Activated CD8-positive, alpha-beta memory T cell treated with anti-CD3 and anti-CD28 coated beads, Interleukin-2, amount 50 U/mL, for 4 hours (primary cell): Measurements from ENCODE around the gene OGFRL1.
A peak's percentile ranks its signal among the peaks of the same experiment; 100 is the strongest.
"Not testable (repeated sequence)": the region's sequence is repeated elsewhere in the genome, so short reads cannot be mapped to it uniquely, and the experiment has no call there.

ENCODE experiments used
- DNase-seq: peaks from one replicate; pipeline ENCODE4 v3.0.0-alpha.2; 2020

OGFRL1 gene

DNA sequence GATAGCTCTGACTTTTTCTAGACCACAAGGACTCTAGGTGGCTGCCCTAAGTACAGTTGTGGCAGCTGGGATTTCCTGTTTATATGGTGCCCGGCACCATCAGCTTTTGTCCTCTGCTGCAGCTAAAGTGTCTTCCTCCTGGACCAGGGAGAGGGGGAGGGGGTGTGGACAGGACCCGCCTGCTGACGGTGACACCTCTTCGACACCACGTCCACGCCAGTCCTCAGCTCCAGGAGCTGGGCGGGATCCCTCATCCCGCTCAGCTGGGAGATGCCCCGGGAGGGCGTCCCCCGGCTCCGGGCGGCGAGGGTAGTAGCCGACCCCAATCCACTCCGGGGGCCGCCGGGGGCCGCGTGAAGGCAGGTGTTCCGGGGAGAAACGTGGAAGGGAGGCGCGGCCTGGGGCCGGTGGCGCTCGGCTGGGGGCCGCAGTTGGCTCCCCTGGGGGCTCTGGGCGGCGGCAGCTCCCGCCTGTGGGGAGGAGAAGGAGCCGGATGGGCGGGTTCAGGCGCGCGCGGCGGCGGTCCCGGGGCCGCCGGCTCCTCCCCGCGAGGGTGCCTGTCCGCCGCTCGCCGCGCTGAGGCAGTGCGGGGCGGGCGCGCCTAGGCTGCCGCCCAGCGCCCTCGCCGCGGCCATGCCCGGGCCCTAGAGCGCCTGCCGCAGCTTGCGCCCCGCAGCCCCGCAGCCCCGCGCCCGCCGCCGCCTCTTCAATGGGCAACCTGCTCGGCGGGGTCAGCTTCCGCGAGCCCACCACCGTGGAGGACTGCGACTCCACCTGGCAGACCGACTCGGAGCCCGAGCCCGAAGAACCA, at the start of gene OGFRL1:
OGFRL1 (plus strand) TSS at position 584 of the 811 bp plus-strand sequence; CDS start at position 710, 126 bp downstream.
- DNase-seq = peak; percentile 71

GRCh38 chr6:71239694-71240093, 48.9 kb upstream of the OGFRL1 start:
- DNase-seq = no peak

- DNase-seq = no peak
Measured at GRCh38 chr6:71245265-71246049, 43.2 kb upstream of the OGFRL1 start.

DNA sequence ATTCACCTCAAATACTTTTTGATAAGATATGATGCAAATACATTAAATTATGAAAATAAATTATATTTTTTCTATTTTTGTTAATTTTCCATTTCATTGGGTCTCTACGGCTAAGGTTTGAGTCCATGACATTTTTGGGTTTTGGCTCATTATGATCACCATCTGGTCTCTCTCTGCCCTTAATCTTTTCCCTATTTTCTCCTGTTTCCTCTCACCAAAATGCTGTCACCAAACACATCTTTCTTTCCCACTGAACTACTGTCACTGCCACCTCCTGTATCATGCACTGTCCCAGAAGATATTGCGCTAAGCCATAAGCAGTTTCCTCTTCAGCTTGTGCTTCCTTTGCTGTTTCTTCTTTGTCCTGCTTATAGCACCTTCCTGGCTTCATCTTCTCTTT, 42.0 kb upstream of the OGFRL1 start:
- DNase-seq = no peak

- no peak for DNase-seq
Measured at GRCh38 chr6:71248306-71248765, 40.3 kb upstream of the OGFRL1 start.

GRCh38 chr6:71248878-71249544, 39.6 kb upstream of the OGFRL1 start:
- no peak for DNase-seq

DNA sequence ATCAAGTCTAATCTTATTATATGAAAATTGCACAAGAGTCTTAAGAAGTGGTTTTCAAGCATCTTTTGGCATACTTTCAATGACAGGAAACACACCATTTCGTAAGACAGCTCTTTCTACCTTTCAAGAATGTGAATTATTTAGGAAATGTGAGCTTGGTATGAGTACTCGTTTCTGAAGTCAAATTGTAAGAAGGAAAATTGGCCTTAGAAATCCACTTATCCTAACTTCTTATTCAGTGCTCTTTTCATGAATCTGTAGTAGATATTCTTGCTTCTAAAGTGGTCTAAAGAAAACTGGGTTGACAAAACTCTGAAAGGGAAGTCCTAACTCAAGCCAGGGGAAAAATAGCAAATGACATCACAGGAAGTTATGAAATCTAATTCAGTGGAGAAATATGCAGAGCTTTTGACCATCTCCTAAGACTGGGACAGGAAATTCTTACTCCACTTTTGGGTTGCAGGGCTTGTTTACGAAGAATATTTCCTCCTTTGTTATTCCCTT, 38.5 kb upstream of the OGFRL1 start:
- no peak for DNase-seq

DNA sequence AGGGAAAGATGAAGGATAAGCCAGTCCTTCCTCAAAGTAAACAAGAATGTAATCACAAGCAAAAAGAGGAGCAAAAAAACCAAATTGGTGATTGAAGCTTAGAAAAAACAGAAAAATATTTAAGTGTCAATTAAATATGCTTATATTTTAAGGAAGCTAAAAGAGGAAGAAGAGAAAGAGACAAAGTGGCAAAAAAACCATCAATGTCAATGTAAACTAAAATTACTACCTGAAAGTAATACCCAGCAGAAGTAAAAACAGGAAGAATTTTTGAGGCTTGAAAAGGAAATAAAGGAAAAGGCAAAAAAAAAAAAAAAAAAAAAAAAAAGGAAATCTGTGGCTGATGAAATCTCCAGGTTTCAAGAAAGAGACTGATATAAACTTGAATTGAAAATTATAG, 36.2 kb upstream of the OGFRL1 start:
- no peak for DNase-seq

GRCh38 chr6:71252960-71253359, 35.7 kb upstream of the OGFRL1 start:
- DNase-seq = no peak

DNA sequence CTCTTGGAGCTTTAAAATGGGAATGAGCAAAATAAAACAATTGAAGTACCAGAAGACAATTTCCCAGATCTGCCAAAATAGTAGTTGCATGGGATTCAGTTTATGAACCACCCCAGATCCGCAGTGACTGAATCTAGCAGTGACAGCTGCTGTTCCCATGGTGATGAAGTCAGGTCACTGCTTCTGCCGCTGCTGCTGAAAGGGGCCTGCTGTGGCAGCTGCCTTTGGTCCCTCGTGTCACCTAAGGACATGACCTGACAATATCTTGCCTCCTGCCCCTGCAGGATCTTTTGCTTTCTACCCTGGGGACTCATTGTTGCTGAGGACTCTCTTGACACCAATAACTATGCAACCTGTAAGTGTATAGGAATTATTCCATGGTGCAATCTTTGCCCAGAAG, 34.3 kb upstream of the OGFRL1 start:
- DNase-seq = no peak

DNA sequence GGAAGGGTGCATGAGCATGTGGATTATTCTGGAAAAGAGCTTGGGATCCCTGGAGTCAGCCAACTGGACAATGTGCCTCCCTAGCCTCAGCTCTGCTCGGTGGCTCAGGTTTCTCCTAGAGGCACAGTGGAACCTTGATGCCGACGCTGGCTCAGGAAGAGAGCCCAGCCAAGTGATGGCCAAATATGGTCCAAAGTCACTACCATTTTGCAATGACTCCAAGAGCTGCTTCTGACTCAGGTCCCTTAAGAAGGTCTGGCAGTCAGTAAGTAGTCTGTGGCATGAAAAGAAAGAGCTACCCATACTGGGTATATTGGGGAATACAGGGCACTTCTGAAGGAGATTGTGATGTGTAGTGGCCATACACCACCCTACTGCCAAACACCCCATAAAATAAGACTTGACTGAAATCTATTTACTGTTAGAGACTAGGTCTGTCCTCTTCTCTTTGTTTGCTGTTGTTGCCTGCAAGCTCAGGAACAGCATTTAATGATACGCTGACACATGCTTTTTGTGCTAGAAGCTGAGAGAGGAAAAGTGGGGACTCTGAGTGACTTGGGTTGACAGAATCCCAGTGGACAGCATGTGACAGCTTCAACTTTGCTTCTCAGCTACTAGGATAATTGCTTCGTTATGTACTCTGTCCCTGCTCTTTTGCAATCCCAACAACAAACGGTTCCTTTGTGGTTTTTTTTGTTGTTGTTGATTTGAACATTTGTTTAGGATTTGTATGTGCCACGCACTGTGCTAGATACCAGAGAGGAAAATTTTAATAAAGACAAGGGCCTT, 30.3 kb upstream of the OGFRL1 start:
- DNase-seq = no peak

DNA sequence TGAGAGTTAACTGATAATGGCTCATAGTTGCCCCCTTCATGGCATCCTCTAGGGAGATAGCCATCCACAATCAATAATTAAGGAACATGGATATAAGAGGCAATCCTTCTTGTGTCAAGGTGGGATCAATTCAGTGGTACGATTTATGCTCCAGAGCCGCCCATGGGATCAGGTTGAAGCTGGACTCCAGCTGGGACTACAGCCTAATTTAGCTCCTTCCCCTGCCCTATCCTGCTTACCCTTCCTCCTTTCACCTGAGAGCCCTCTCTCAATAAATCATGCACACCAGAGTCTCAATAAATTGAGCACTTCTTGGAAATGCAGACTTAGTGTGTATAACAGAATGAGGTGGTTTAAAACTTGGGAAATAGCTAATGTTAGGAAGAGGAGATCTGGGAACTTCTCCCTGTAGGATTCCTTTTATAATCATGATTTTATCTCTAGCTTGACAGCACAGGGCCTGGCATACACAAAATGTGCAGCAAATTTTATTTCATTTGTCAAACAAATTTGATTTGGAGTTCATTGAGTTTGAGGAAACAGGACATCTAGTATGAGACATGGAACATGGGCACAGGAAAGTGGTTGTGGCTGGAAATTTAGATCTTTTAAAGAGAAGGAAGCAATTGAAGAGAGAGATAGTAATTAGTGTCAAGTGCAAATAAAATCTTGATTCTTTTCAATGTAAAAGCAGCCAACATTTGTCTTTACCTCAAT, 28.6 kb upstream of the OGFRL1 start:
- no peak for DNase-seq

DNA sequence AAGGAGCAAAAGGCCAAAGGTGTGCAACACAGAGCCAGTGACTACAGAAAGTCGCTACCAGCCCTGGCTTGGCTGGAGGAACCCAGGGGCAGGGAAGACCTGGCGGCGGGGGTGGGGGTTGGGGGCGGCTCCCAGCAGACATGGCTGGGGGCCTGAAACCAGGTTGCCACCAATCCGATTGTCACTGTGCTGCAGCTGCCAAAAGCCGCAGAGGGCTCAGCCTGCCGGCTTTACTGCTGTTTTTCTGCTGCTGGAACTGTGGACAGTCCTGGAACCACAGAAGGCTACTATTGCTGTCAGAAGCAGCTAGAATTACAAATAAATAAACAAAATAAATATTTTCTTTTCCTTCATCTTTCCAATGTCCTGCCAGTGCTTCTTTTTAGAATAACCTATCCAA, 25.7 kb upstream of the OGFRL1 start:
- no peak for DNase-seq

DNA sequence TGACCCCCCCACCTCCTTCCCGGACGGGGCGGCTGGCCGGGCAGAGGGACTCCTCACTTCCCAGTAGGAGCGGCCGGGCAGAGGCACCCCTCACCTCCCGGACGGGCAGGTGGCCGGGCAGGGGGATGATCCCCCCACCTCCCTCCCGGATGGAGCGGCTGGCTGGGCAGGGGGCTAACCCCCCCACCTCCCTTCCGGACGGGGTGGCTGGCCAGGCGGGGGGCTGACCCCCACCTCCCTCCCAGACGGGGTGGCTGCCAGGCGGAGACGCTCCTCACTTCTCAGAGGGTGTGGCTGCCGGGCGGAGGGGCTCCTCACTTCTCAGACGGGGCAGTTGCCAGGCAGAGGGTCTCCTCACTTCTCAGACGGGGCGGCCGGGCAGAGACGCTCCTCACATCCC, 22.2 kb upstream of the OGFRL1 start:
- DNase-seq = not testable (repeated sequence)

DNA sequence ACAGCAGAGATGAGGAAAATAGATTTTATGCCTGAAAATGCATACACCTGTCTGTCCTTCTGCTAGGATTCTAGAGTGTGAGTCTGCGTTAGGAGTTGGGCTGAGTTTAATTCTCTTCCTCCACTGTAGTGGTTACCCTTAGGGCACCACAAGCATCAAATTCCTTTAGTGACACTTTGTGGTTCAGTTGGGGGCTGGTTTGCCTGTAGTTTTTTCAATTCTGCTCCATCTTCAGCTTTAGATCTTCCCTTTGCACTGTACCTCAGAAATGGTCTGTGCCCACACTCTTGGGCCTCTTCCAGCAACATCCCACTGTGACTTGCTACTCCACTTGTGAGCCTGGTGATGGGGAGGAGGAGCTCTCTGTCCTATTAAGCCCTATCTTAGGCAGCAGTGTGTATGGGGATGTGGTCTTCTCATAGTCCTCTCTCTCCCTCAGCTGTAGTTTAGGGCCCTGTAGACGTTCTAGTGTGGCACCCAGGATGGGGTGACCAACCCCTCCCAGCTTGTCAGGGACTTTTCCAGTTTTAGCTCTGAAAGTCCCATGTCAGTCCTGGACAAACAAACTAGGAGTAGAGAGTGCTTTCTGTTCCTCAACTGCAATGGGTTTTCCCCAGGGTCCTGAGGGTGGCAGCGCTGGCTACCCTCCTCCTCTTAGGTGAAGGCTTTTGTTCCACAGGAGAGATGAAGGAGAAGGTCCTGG, 19.7 kb upstream of the OGFRL1 start:
- DNase-seq = no peak

DNA sequence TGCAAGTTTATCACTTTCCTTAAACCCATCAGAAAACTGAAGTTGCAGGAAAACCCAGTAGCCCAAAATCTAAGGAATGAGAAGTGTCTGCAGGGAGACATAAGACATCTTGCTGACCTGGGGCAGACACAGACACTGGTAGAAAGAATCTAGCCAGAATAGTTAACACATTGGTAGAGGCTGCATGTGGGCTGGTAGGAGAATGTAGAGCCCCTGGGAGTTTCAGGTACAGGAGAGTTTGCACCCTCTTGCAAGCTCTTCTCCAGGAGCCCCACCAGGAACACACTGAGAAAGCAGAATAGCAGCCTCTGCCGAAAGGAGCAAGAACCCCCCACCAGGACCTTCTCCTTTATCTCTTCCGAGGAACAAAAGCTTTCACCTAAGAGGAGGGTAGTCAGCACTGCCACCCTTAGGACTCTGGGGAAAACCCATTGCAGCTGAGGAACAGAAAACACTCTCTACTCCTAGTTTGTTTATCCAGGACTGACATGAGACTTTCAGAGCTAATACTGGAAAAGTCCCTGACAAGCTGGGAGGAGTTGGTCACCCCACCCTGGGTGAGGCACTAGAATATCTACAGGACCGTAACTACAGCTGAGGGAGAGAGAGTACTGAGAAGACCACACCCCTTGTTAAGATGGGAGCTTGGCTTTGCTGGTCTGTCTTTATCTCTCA, 10.5 kb upstream of the OGFRL1 start:
- no peak for DNase-seq

- DNase-seq = no peak
Measured at GRCh38 chr6:71279321-71279720, 9.3 kb upstream of the OGFRL1 start.

- no peak for DNase-seq
Measured at GRCh38 chr6:71279740-71280139, 8.9 kb upstream of the OGFRL1 start.

- DNase-seq = no peak
Measured at GRCh38 chr6:71280701-71281100, 7.9 kb upstream of the OGFRL1 start.

- no peak for DNase-seq
Measured at GRCh38 chr6:71284785-71285184, 3.8 kb upstream of the OGFRL1 start.

DNA sequence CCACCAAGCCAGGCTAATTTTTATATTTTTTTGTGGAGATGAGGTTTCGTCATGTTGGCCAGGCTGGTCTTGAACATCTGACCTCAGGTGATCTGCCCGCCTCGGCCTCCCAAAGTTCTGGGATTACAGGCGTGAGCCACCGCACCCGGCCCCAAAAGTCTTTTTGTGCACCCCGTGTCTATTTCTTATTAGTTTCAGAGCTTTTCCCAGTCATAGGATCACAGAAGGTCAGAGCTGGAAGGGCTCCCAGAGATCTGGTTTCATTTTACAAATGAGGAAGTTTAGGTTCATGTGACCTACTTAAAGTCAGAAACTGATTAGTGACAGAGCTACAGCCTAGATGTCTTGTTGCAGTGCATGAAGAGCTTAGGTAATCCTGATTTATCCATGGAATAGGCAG, 1.6 kb upstream of the OGFRL1 start:
- DNase-seq = no peak
